Caki2 (cell line): Measurements from ENCODE around the gene CNIH1. TPM values are rescaled to one million over a fixed set of nuclear protein-coding genes. Genes with fewer than 3 reads are reported as not detected.
"Not testable (repeated sequence)": the region's sequence is repeated elsewhere in the genome, so short reads cannot be mapped to it uniquely, and the experiment has no call there.

Experiments
- DNase-seq: peaks from one replicate; pipeline ENCODE4 v3.0.0-alpha.2; 2015; ENCODE audit warnings: low read depth
- in situ Hi-C: cut with HindIII; loops from 2 replicates; pipeline ENCODE4 v1.10.0; 2016; ENCODE audit warnings: low sequenced_read_pairs, low pct_unique_long_range_greater_than_20kb, mixed read lengths
- total RNA-seq: library from RNA; depleted of rRNA; stranded (reverse); fragments of >200 nt; shearing (Covaris generic); gene quantifications from 2 replicates; pipeline ENCODE4 v1.2.3, GENCODE V29; 2014; ENCODE audit warnings: low replicate concordance; rRNA removed

The CNIH1 gene
- total RNA-seq, 1 experiment from 2014 or later: 114 TPM

GRCh38 chr14:54396183-54396492 lies 45.0 kb downstream of the CNIH1 start:
- DNase-seq: no peak
- in situ Hi-C loops: no loop called here

DNA sequence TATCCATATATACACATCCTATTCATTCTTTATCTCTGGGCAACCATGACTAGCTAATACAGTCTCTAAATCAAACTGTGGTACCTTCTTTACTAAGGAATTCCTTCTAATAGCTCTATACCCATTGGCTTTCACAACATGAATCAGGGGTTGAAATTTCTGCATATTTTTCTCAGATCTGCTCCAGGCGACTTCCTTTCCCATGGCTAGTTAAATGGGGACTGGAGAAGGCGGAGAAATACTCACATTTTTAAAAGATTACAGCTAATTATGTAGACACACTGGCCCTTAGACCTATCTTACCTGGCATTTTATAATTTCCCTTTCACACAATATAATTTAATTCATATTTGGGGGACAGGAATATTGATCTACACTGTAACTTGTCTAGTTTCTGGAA lies 45.5 kb downstream of the CNIH1 start:
- in situ Hi-C loops: no loop called here
- DNase-seq: no peak

GRCh38 chr14:54395284-54395683 lies 45.9 kb downstream of the CNIH1 start:
- in situ Hi-C loops: no loop called here
- DNase-seq: no peak

DNA sequence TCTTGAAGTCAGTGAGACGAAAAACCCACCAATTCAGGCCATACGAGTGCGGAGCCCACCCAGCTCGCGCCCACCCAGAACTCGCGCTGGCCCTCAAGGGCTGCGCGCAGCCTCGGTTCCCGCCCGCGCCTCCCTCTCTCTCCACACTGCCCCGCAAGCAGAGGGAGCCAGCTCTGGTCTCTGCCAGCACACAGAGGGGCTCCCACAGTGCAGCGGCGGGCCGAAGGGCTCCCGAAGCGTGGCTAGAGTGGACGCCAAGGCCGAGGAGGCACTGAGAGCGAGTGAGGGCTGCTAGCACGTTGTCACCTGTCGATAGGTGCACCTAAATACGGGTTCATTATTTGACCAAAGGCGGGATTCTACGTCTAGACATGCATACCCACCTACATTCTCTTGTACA lies 46.6 kb downstream of the CNIH1 start:
- no peak for DNase-seq
- in situ Hi-C loops: no loop called here

- in situ Hi-C loops, DNase-seq: not testable (repeated sequence)
Observed at GRCh38 chr14:54392986-54393884, 47.9 kb downstream of the CNIH1 start.

- DNase-seq: no peak
- in situ Hi-C loops: no loop called here
Observed at GRCh38 chr14:54392131-54392859, 48.9 kb downstream of the CNIH1 start.

- no peak for DNase-seq
- in situ Hi-C loops: no loop called here
Observed at GRCh38 chr14:54387328-54387727, 53.8 kb downstream of the CNIH1 start.

DNA sequence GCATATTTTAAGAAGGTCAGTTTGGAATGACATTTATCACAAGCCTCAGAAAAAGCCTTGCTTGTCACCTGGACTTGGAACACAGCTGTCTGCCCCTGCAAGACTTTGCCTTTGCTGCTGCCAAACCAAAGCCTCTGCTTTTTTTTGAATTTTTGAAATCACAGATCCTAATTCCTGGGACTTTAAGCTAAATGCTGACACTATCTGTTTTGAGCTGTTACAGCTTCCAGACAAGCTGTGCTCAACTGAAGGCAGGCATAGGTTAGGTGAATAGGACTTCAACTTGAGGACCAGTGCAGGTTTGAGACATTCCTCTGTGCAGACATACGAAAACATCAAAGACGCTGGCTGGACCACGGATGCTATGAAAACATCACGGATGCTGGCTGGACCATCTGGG lies 55.6 kb downstream of the CNIH1 start:
- in situ Hi-C loops: no loop called here
- DNase-seq: no peak

DNA sequence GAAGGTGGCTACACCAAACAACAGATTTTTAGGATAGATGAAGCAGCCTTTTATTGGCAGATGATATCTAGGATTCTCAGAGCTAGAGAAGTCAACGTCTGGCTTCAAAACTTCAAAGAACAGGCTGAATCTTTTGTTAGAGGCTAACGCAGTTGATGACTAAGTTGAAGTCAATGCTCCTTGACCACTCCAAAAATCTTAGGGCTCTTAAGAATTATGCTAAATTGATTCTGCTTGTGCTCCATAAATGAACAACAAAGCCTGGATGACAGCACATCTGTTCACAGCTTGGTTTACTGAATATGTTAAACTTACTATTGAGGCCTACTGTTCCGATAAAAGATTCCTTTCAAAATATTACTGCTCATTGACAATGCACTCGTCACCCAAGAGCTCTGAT lies 57.3 kb downstream of the CNIH1 start:
- in situ Hi-C loops: no loop called here
- no peak for DNase-seq

DNA sequence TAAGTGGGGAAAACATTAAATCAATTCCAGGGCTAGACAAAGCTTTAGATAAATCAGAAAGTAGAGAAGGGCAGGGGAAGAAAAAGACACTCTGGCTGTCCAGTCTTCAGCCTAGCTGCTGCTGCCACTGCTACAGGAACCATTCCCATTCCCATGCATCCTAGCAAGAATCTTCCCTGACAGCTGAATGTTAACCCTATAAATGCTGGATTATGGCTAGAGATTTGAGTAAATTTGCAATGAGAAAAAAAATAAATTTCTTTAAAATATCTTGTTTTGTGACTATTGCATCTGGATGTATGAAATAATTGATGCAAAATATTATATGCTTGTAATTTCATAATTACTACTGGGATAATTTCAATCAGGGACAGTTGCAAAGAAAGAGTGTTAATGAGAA lies 59.4 kb downstream of the CNIH1 start:
- in situ Hi-C loops: no loop called here
- DNase-seq: no peak

DNA sequence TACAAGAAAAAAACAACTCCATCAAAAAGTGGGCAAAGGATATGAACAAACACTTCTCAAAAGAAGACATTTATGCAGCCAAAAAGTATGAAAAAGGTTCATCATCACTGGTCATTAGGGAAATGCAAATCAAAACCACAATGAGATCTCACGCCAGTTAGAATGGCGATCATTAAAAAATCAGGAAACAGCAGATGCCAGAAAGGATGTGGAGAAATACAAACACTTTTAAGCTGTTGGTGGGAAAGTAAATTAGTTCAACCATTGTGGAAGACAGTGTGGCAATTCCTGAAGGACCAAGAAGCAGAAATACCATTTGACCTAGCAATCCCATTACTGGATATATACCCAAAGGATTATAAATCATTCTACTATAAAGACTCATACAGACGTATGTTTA lies 60.6 kb downstream of the CNIH1 start:
- in situ Hi-C loops, DNase-seq: not testable (repeated sequence)

- in situ Hi-C loops, DNase-seq: not testable (repeated sequence)
Observed at GRCh38 chr14:54378893-54379292, 62.3 kb downstream of the CNIH1 start.

DNA sequence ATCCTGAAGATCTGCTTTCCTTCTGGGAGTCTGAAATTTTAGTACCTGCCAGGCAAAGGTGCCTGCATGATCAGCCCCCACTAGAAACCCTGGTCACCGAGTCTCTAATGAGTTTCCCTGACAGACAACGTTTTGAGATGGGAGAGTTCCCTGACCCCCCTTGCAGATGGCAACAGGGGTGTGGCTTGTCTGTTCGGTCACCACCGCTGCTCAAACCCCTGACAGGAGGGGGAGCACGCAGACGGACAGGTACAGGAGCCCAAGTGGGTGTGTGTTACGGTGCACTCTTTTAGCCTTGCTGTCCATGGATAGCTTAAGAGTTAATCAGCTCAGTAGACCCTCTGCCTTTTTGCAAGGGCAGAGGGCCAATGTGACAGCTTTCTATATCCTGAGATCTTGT lies 63.7 kb downstream of the CNIH1 start:
- no peak for DNase-seq
- in situ Hi-C loops: no loop called here

GRCh38 chr14:54374117-54374884 lies 66.9 kb downstream of the CNIH1 start:
- DNase-seq: no peak
- in situ Hi-C loops: no loop called here

Other genes with a start within 250 kb of the CNIH1 start
- gene CDKN3, start 44.4 kb downstream of the CNIH1 start, total RNA-seq: 101 and 107 TPM in 2 replicates
- 45.7 and 52.3 TPM in 2 replicates for gene GMFB, start 47.6 kb upstream of the CNIH1 start, total RNA-seq
- gene CGRRF1, start 68.5 kb upstream of the CNIH1 start, total RNA-seq: 9.9 and 13.5 TPM in 2 replicates
- 2.9 and 5.6 TPM in 2 replicates for gene SAMD4A, start 125.8 kb upstream of the CNIH1 start, total RNA-seq